ENCODE measurements around the gene SLC12A3. TPM values are rescaled to one million over a fixed set of nuclear protein-coding genes. Genes with fewer than 3 reads are reported as not detected.

SLC12A3 gene
- total and polyA plus RNA-seq, 2 donors (not counting 1 experiment from before 2014, with no cell fraction given): not detected

GRCh38 chr16:56892705-56893104, 27.7 kb downstream of the SLC12A3 start:
- DNase-seq (ENCODE audit: low read depth in 2 of 2): no peak
- no peaks in the 10 kb centered on the region for H4K20me1 ChIP-seq (ENCODE audit: control insufficient read depth, extremely low read depth, insufficient read depth, low read length)
- TF ChIP-seq EZH2 (IDR thresholded peaks at IDR 0.05; ENCODE audit: low read length, missing control alignments) (no peak), CTCF (conservative IDR thresholded peaks at IDR 0.05 in 1 of 2, IDR thresholded peaks at IDR 0.05 in 1 of 2; ENCODE audit: low read depth in 1 of 2, low read length in 2 of 2) (no peak)
- H3K9me3 ChIP-seq (ENCODE audit: control insufficient read depth, insufficient read depth, low read depth, low read length): no peaks in the 10 kb centered on the region
- no peaks in the 10 kb centered on the region for H3K79me2 ChIP-seq (ENCODE audit: control insufficient read depth, insufficient read depth, low read length)
- H3K4me2 ChIP-seq (ENCODE audit: extremely low read depth, insufficient read depth, low read length): no peak overlapping the region
- H2AFZ ChIP-seq (ENCODE audit: low read length): no peak overlapping the region
- H3K27ac ChIP-seq (ENCODE audit: insufficient read depth, low read length): no peak overlapping the region
- H3K4me1 ChIP-seq (ENCODE audit: control insufficient read depth, extremely low read depth, insufficient read depth, low read length): no peaks in the 10 kb centered on the region
- H3K27me3 ChIP-seq (ENCODE audit: control insufficient read depth, insufficient read depth, low read length): peaks cover 4% of the 10 kb centered on the region
- H3K36me3 ChIP-seq (ENCODE audit: control insufficient read depth, insufficient read depth, low read length): no peaks in the 10 kb centered on the region
- H3K4me3 ChIP-seq (replicated peaks in 1 of 4; ENCODE audit: control extremely low read depth in 1 of 4, insufficient read depth in 1 of 4, low read depth in 3 of 4, low read length in 4 of 4): no peak overlapping the region
- H3K9ac ChIP-seq (ENCODE audit: insufficient read depth, low read length): no peak overlapping the region

GRCh38 chr16:56894331-56894917, 29.4 kb downstream of the SLC12A3 start:
- no peak overlapping the region for H2AFZ ChIP-seq (ENCODE audit: low read length)
- H3K36me3 ChIP-seq (ENCODE audit: control insufficient read depth, insufficient read depth, low read length): no peaks in the 10 kb centered on the region
- H4K20me1 ChIP-seq (ENCODE audit: control insufficient read depth, extremely low read depth, insufficient read depth, low read length): no peaks in the 10 kb centered on the region
- H3K9me3 ChIP-seq (ENCODE audit: control insufficient read depth, insufficient read depth, low read depth, low read length): no peaks in the 10 kb centered on the region
- TF ChIP-seq EZH2 (IDR thresholded peaks at IDR 0.05; ENCODE audit: low read length, missing control alignments) (no peak), CTCF (conservative IDR thresholded peaks at IDR 0.05 in 1 of 2, IDR thresholded peaks at IDR 0.05 in 1 of 2; ENCODE audit: low read depth in 1 of 2, low read length in 2 of 2) (no peak)
- no peaks in the 10 kb centered on the region for H3K79me2 ChIP-seq (ENCODE audit: control insufficient read depth, insufficient read depth, low read length)
- H3K27ac ChIP-seq (ENCODE audit: insufficient read depth, low read length): no peak overlapping the region
- no peaks in the 10 kb centered on the region for H3K4me1 ChIP-seq (ENCODE audit: control insufficient read depth, extremely low read depth, insufficient read depth, low read length)
- no peak overlapping the region for H3K9ac ChIP-seq (ENCODE audit: insufficient read depth, low read length)
- H3K27me3 ChIP-seq (ENCODE audit: control insufficient read depth, insufficient read depth, low read length): peaks cover 4% of the 10 kb centered on the region
- no peak for DNase-seq (ENCODE audit: low read depth in 2 of 2)
- H3K4me3 ChIP-seq (replicated peaks in 1 of 4; ENCODE audit: control extremely low read depth in 1 of 4, insufficient read depth in 1 of 4, low read depth in 3 of 4, low read length in 4 of 4): no peak overlapping the region
- H3K4me2 ChIP-seq (ENCODE audit: extremely low read depth, insufficient read depth, low read length): no peak overlapping the region

- Histone ChIP-seq H3K9ac (ENCODE audit: insufficient read depth, low read length) (no peak overlapping the region), H3K4me1 (ENCODE audit: control insufficient read depth, extremely low read depth, insufficient read depth, low read length) (no peaks in the 10 kb centered on the region), H3K27me3 (ENCODE audit: control insufficient read depth, insufficient read depth, low read length) (peaks cover 4% of the 10 kb centered on the region), H3K9me3 (ENCODE audit: control insufficient read depth, insufficient read depth, low read depth, low read length) (no peaks in the 10 kb centered on the region), H3K36me3 (ENCODE audit: control insufficient read depth, insufficient read depth, low read length) (no peaks in the 10 kb centered on the region), H4K20me1 (ENCODE audit: control insufficient read depth, extremely low read depth, insufficient read depth, low read length) (no peaks in the 10 kb centered on the region), H3K27ac (ENCODE audit: insufficient read depth, low read length) (no peak overlapping the region), H3K4me3 (replicated peaks in 1 of 4; ENCODE audit: control extremely low read depth in 1 of 4, insufficient read depth in 1 of 4, low read depth in 3 of 4, low read length in 4 of 4) (no peak overlapping the region), H3K79me2 (ENCODE audit: control insufficient read depth, insufficient read depth, low read length) (no peaks in the 10 kb centered on the region), H3K4me2 (ENCODE audit: extremely low read depth, insufficient read depth, low read length) (no peak overlapping the region), H2AFZ (ENCODE audit: low read length) (no peak overlapping the region)
- DNase-seq (ENCODE audit: low read depth in 2 of 2): no peak
- TF ChIP-seq EZH2 (IDR thresholded peaks at IDR 0.05; ENCODE audit: low read length, missing control alignments): no peak
- TF ChIP-seq CTCF (conservative IDR thresholded peaks at IDR 0.05 in 1 of 2, IDR thresholded peaks at IDR 0.05 in 1 of 2; ENCODE audit: low read depth in 1 of 2, low read length in 2 of 2): no peak
Measured at GRCh38 chr16:56895813-56896212, 30.8 kb downstream of the SLC12A3 start.

Measured in fibroblast of lung (primary cell).